H9 (cell line): ENCODE data around the gene ATP6V1G2. TPM values are rescaled to one million over a fixed set of nuclear protein-coding genes. Genes with fewer than 3 reads are reported as not detected.

Source experiments
- DNase-seq: peaks from one replicate; pipeline ENCODE4 v3.0.0-alpha.2; 2017
- H2AFZ ChIP-seq: one replicate; pipeline ENCODE4 v1.6.1; 2013; ENCODE audit warnings: mild to moderate bottlenecking, low read length, control low read depth, moderate library complexity
- H2AK5ac ChIP-seq: 2 replicates; pipeline ENCODE4 v1.6.1; 2013; ENCODE audit warnings: low read length, control low read depth, mixed read lengths; ENCODE audit not compliant: insufficient read length
- H2BK120ac ChIP-seq: one replicate; pipeline ENCODE4 v1.6.1; 2013; ENCODE audit warnings: low read depth, mild to moderate bottlenecking, low read length, control low read depth, inconsistent platforms; ENCODE audit not compliant: poor library complexity, severe bottlenecking
- H2BK12ac ChIP-seq: 2 replicates; pipeline ENCODE4 v1.6.1; 2013; ENCODE audit warnings: low read length, control low read depth, mixed read lengths, low read depth; ENCODE audit not compliant: insufficient read length
- H2BK15ac ChIP-seq: 2 replicates; pipeline ENCODE4 v1.6.1; 2013; ENCODE audit warnings: low read depth, low read length, control low read depth
- H2BK20ac ChIP-seq: one replicate; pipeline ENCODE4 v1.6.1; 2013; ENCODE audit warnings: low read depth, mild to moderate bottlenecking, low read length, control low read depth, inconsistent platforms; ENCODE audit not compliant: poor library complexity, severe bottlenecking
- H2BK5ac ChIP-seq: 2 replicates; pipeline ENCODE4 v1.6.1; 2013; ENCODE audit warnings: low read length, control low read depth, mixed read lengths; ENCODE audit not compliant: insufficient read length
- H3K14ac ChIP-seq: 2 replicates; pipeline ENCODE4 v1.6.1; 2013; ENCODE audit warnings: low read length, control low read depth; ENCODE audit not compliant: insufficient read depth
- H3K18ac ChIP-seq: 2 replicates; pipeline ENCODE4 v1.6.1; 2013; ENCODE audit warnings: low read depth, mild to moderate bottlenecking, mixed read lengths, low read length, control low read depth; ENCODE audit not compliant: insufficient read length
- H3K23ac ChIP-seq: 2 replicates; pipeline ENCODE4 v1.6.1; 2013; ENCODE audit warnings: low read length, control low read depth, mixed read lengths, low read depth; ENCODE audit not compliant: insufficient read length
- H3K23me2 ChIP-seq: 2 replicates; pipeline ENCODE4 v1.6.1; 2013; ENCODE audit warnings: low read depth, mild to moderate bottlenecking, mixed read lengths, low read length, control low read depth; ENCODE audit not compliant: insufficient read length, poor library complexity, severe bottlenecking
- H3K27ac ChIP-seq: 2 replicates; pipeline ENCODE4 v1.5.1; 2013; ENCODE audit warnings: low read length, control low read depth, mixed read lengths, low read depth; ENCODE audit not compliant: insufficient read length
- H3K27me3 ChIP-seq: 2 replicates; pipeline ENCODE4 v1.6.1; 2013; ENCODE audit warnings: low read length, control low read depth, inconsistent platforms; ENCODE audit not compliant: insufficient read depth
- H3K4ac ChIP-seq: 2 replicates; pipeline ENCODE4 v1.6.1; 2013; ENCODE audit warnings: low read depth, mild to moderate bottlenecking, control low read depth, inconsistent platforms, low read length, moderate library complexity
- H3K4me1 ChIP-seq: 2 replicates; pipeline ENCODE4 v1.6.1; 2013; ENCODE audit warnings: low read length, control low read depth, inconsistent platforms; ENCODE audit not compliant: insufficient read depth
- H3K4me2 ChIP-seq: 2 replicates; pipeline ENCODE4 v1.6.1; 2013; ENCODE audit warnings: low read length, control low read depth, mixed read lengths; ENCODE audit not compliant: insufficient read length, insufficient read depth
- H3K56ac ChIP-seq: 2 replicates; pipeline ENCODE4 v1.6.1; 2013; ENCODE audit warnings: low read depth, mild to moderate bottlenecking, mixed read lengths, low read length, control low read depth; ENCODE audit not compliant: insufficient read length
- H3K79me1 ChIP-seq: 2 replicates; pipeline ENCODE4 v1.6.1; 2013; ENCODE audit warnings: low read depth, mild to moderate bottlenecking, moderate library complexity, low read length, control low read depth, inconsistent platforms; ENCODE audit not compliant: insufficient read depth, poor library complexity, severe bottlenecking
- H3K79me2 ChIP-seq: 2 replicates; pipeline ENCODE4 v1.6.1; 2013; ENCODE audit warnings: low read length, control low read depth, inconsistent platforms; ENCODE audit not compliant: insufficient read depth
- H3K9ac ChIP-seq: 2 replicates; pipeline ENCODE4 v1.6.1; 2013; ENCODE audit warnings: low read length, control low read depth, mixed read lengths; ENCODE audit not compliant: insufficient read length; ENCODE audit errors: extremely low read depth
- H3K9me3 ChIP-seq: one replicate; pipeline ENCODE4 v1.6.1; 2013; ENCODE audit warnings: low read depth, low read length, inconsistent platforms; ENCODE audit not compliant: control insufficient read depth
- H3T11ph ChIP-seq: one replicate; pipeline ENCODE4 v1.6.1; 2013; ENCODE audit warnings: mild to moderate bottlenecking, low read length, control low read depth, inconsistent platforms
- H4K20me1 ChIP-seq: one replicate; pipeline ENCODE4 v1.6.1; 2013; ENCODE audit not compliant: control insufficient read depth, insufficient read length, insufficient read depth
- H4K5ac ChIP-seq: 2 replicates; pipeline ENCODE4 v1.6.1; 2013; ENCODE audit warnings: low read depth, mild to moderate bottlenecking, mixed read lengths, low read length, control low read depth; ENCODE audit not compliant: insufficient read length
- H4K8ac ChIP-seq: replicated peaks from 2 replicates; pipeline ENCODE4 v1.6.1; 2013; ENCODE audit warnings: low read length, control low read depth, mixed read lengths, low read depth; ENCODE audit not compliant: insufficient read length
- H4K91ac ChIP-seq: 2 replicates; pipeline ENCODE4 v1.6.1; 2013; ENCODE audit warnings: low read depth, mild to moderate bottlenecking, moderate library complexity, mixed read lengths, low read length, control low read depth; ENCODE audit not compliant: insufficient read length
- H3K27ac Mint-ChIP-seq, 3 experiments: 2 replicates in 2 of 3; 3 replicates in 1 of 3; pipeline ENCODE4 v1.8.0; 2020 to 2021; ENCODE audit warnings: mixed read lengths in 3 of 3, mild to moderate bottlenecking in 1 of 3, moderate library complexity in 1 of 3
- H3K27me3 Mint-ChIP-seq: 2 replicates; pipeline ENCODE4 v1.8.0; 2021; ENCODE audit warnings: low read depth, mild to moderate bottlenecking, moderate library complexity, mixed read lengths
- H3K36me3 Mint-ChIP-seq, 3 experiments: 2 replicates in 2 of 3; 3 replicates in 1 of 3; pipeline ENCODE4 v1.8.0; 2020 to 2021; ENCODE audit warnings: low read depth in 3 of 3, mixed read lengths in 3 of 3; ENCODE audit not compliant: insufficient read depth in 1 of 3
- H3K4me1 Mint-ChIP-seq, 2 experiments: 2 replicates each; pipeline ENCODE4 v1.8.0; 2020; ENCODE audit warnings: mixed read lengths in 2 of 2
- H3K4me3 Mint-ChIP-seq, 2 experiments: 2 replicates in 1 of 2; 3 replicates in 1 of 2; pipeline ENCODE4 v1.8.0; 2020 to 2021; ENCODE audit warnings: mild to moderate bottlenecking in 2 of 2, mixed read lengths in 2 of 2, moderate library complexity in 1 of 2
- H3K9me3 Mint-ChIP-seq, 2 experiments: 2 replicates in 1 of 2; 3 replicates in 1 of 2; pipeline ENCODE4 v1.8.0; 2020; ENCODE audit warnings: mild to moderate bottlenecking in 2 of 2, mixed read lengths in 2 of 2, moderate library complexity in 1 of 2
- WGBS: extraction: QIAGEN DNeasy Blood & Tissue Kit; methylation state at CpG from one replicate; pipeline ENCODE4 v1.1.7; 2013; ENCODE audit warnings: missing lambda C conversion rate, low lambda C conversion rate, mixed read lengths; ENCODE audit not compliant: insufficient read length; ENCODE audit errors: extremely low coverage; 5-methylcytosine and 5-hydroxymethylcytosine counted together
- total RNA-seq: library from RNA; stranded (reverse); gene quantifications from 2 replicates; pipeline ENCODE4 v1.2.1, GENCODE V29; 2021
- TF ChIP-seq, protein P1 (sequence below): fragments of 200-600 bp; sonication (generic); conservative IDR thresholded peaks from 3 replicates; pipeline ENCODE4 v1.8.0; 2021; ENCODE audit warnings: antibody characterized with exemption, mild to moderate bottlenecking

Gene ATP6V1G2
- total RNA-seq, 1 experiment from 2014 or later, result 3.8 TPM

DNA sequence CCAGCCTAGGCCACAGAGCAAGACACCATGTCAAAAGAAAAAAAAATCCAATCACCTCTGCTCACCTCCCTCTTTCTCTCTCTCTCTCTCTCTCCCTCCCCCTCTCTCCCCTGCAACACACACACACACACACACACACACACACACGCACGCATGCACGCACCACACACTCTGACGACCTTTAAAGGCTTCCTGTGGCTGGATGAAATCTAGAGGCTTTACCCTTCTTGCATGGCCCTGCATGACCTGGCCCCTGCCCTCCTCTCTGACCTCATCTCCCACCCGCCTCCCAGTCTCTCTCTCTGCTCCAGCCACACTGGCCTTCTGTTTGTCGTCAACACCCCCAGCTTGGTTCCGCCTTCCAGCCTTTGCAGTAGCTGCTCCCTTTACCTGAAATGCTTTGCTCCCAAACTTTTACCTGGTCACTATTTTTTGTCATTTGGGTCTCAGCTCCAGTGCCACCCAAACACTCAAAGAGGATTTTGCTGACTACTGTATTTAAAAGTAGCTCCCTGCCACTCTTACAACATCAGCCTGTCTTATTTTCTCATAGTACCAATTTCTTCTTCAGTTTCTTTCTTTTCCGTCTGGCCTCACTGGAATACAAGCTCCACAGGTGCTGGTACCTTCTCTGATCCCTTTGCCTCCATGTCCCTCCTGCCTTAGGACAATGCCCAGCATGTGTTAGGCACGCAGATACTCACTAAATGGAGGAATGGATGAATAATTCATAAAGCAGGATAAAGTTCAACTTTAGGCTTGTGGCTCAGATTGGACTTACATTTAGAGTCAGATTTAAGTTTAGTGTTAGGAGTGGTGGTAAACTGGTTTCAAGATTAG lies 21.3 kb upstream of the ATP6V1G2 start:
- H3K27me3 ChIP-seq, result no peaks in the 10 kb centered on the region
- no peak overlapping the region for H2BK5ac ChIP-seq
- H4K20me1 ChIP-seq, result no peaks in the 10 kb centered on the region
- H3K4me1 ChIP-seq, result no peaks in the 10 kb centered on the region
- Mint-ChIP-seq H3K4me1 (peaks cover 8 to 10% of the 10 kb centered on the region in 2 experiments), H3K27ac (peak overlapping the region in 1 of 3 experiments; percentile 44; a peak in 2 of 7 replicates), H3K9me3 (no peaks in the 10 kb centered on the region), H3K36me3 (no peaks in the 10 kb centered on the region), H3K4me3 (no peak overlapping the region; a peak in 1 of 5 replicates), H3K27me3 (no peaks in the 10 kb centered on the region)
- no peak overlapping the region for H3T11ph ChIP-seq
- TF ChIP-seq, protein P1, sequence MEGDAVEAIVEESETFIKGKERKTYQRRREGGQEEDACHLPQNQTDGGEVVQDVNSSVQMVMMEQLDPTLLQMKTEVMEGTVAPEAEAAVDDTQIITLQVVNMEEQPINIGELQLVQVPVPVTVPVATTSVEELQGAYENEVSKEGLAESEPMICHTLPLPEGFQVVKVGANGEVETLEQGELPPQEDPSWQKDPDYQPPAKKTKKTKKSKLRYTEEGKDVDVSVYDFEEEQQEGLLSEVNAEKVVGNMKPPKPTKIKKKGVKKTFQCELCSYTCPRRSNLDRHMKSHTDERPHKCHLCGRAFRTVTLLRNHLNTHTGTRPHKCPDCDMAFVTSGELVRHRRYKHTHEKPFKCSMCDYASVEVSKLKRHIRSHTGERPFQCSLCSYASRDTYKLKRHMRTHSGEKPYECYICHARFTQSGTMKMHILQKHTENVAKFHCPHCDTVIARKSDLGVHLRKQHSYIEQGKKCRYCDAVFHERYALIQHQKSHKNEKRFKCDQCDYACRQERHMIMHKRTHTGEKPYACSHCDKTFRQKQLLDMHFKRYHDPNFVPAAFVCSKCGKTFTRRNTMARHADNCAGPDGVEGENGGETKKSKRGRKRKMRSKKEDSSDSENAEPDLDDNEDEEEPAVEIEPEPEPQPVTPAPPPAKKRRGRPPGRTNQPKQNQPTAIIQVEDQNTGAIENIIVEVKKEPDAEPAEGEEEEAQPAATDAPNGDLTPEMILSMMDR, result no peak
- no peak overlapping the region for H4K91ac ChIP-seq
- H2AK5ac ChIP-seq, result no peak overlapping the region
- WGBS, result no CpG with 5 or more reads among the region's 9 CpGs
- H3K4ac ChIP-seq, result no peak overlapping the region
- H3K9ac ChIP-seq, result no peak overlapping the region
- H3K79me2 ChIP-seq, result no peaks in the 10 kb centered on the region
- H3K23me2 ChIP-seq, result no peaks in the 10 kb centered on the region
- H4K8ac ChIP-seq, result no peak overlapping the region
- H3K56ac ChIP-seq, result no peak overlapping the region
- H3K18ac ChIP-seq, result no peak overlapping the region
- no peak overlapping the region for H2AFZ ChIP-seq
- H3K14ac ChIP-seq, result no peak overlapping the region
- no peaks in the 10 kb centered on the region for H3K79me1 ChIP-seq
- H3K9me3 ChIP-seq, result no peaks in the 10 kb centered on the region
- H4K5ac ChIP-seq, result no peak overlapping the region
- no peak overlapping the region for H2BK20ac ChIP-seq
- H2BK12ac ChIP-seq, result no peak overlapping the region
- H2BK120ac ChIP-seq, result no peak overlapping the region
- no peak overlapping the region for H3K27ac ChIP-seq
- no peak for DNase-seq
- no peak overlapping the region for H2BK15ac ChIP-seq
- no peak overlapping the region for H3K4me2 ChIP-seq
- no peak overlapping the region for H3K23ac ChIP-seq
